Tibial artery (tissue), 4 donors: ENCODE data around the gene RPL18.

Source experiments
- DNase-seq, 2 donors: peaks; one replicate each; pipeline ENCODE4 v3.0.0-alpha.2; 2019
- H3K27ac ChIP-seq, 2 donors: fragments of 200-600 bp; sonication (generic) in 1 of 2; 1 replicate in 1 of 2; 2 replicates in 1 of 2; pipeline ENCODE4 v1.5.1; 2018 to 2019; ENCODE audit warnings: mild to moderate bottlenecking in 1 of 2
- H3K27me3 ChIP-seq, 2 donors: fragments of 200-600 bp; sonication (generic) in 1 of 2; one replicate each; pipeline versions ENCODE4 v1.5.1 to v1.6.0; 2016 to 2019
- H3K36me3 ChIP-seq, 3 donors: fragments of 200-600 bp; sonication (generic) in 2 of 3; one replicate each; pipeline ENCODE4 v1.5.1; 2016 to 2019; ENCODE audit warnings: mild to moderate bottlenecking in 2 of 3
- H3K4me1 ChIP-seq, 4 donors: fragments of 200-600 bp; sonication (generic) in 2 of 4; 1 replicate in 3 of 4; 2 replicates in 1 of 4; pipeline ENCODE4 v1.5.1; 2016 to 2019
- H3K4me3 ChIP-seq, 2 donors: fragments of 200-600 bp; sonication (generic) in 1 of 2; 1 replicate in 1 of 2; 2 replicates in 1 of 2; pipeline ENCODE4 v1.5.1; 2018 to 2019; ENCODE audit warnings: mild to moderate bottlenecking in 2 of 2
- H3K9me3 ChIP-seq, 3 donors: fragments of 200-600 bp; sonication (generic) in 1 of 3; one replicate each; pipeline ENCODE4 v1.5.1; 2016 to 2019
- CTCF ChIP-seq, 2 experiments: fragments of 200-600 bp in 1 of 2; fragments of 450-650 bp in 1 of 2; IDR thresholded peaks; one replicate each; pipeline ENCODE4 v1.5.1; 2017 to 2019; ENCODE audit warnings: antibody characterized with exemption in 2 of 2, mild to moderate bottlenecking in 1 of 2, moderate library complexity in 1 of 2
- intact Hi-C: fragments of 100-400 bp; cut with DNase I; formaldehyde crosslinking; loops from one replicate; pipeline ENCODE4 v1.15.0; 2023; ENCODE audit warnings: low total_unique reads

The RPL18 gene

GRCh38 chr19:48623556-48624066 is 4.6 kb upstream of the RPL18 start:
- DNase-seq: no peak
- Histone ChIP-seq H3K4me1 (peaks cover 0 to 42% (median 29%) of the 10 kb centered on the region in 4 donors), H3K27me3 (no peaks in the 10 kb centered on the region), H3K27ac (peak overlapping the region; percentile 80 to 81), H3K4me3 (peak overlapping the region; percentile 56 to 64), H3K9me3 (no peaks in the 10 kb centered on the region), H3K36me3 (peaks cover 0 to 38% (median 7%) of the 10 kb centered on the region in 3 donors)
- no peak for TF ChIP-seq CTCF (IDR thresholded peaks at IDR 0.05)
- intact Hi-C loops: no loop called here

DNA sequence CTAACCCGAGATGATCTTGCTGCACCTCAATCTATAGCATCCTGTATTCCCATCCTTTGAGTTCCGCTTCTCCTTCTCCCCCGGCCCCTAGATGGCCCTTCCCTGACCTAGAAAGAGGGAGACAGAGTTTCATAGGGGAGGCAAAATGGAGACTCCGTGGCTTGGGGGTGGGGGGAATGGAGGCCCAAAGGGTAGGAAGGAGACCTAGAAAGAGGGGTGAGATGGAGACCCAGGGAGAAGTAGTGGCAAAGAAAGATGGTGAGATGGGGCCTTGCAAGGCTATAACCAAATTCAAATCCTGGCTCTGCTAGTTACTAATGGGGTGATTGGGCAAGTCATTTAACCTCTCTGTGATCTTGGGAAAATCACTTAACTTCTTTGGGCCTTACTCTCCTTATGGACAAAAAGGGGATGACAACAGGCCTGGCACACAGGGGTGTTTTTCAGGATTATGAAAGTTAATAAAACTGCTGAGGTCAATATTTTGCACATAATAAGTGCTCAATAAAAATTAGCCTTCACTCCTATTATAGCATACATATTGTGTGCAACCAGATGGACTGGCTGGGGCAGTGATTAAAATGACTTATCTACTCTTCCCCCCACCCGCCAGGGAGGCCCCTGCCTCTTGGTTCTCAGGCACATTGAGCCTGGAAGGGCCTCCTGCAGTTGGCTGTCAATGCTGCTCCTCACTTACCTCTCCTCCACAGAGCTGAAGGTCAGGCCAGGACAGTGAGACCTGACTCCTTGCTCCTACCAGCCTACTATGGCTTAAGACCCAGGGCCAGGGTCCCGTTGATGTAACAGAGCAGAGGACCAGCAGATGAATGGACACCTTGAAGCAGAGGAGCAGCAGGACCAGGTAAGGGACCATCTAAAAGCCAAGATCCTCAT is 961 bp upstream of the RPL18 start:
- intact Hi-C loops: no loop called here

DNA sequence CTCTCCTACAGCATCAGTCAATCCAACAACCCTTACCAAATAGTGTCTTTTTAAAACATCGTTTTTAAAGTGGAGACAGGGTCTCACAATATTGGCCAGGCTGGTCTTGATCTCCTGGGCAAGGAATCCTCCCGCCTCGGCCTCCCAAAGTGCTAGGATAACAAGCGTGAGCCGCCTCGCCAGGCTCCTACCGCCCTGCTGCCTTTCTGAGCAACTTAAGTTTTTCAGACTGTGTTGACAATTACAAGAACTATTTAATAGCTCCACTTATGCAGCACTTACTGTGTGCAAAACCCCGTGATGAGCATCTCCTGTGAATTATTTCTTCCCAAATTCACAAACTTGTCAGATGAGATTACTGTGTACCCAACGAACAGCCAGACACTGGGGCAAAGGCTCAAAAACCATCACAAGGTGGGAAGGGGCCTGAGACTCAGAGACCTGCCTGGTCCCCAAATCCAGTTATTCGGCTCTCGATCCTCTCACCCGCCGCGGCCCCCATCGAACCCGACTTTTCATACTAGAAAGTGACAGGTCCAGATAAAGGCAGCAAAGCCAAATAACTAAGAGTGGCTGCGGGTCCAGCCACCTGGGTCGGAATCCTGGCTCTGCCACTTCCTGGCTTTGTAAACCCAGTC is 581 bp downstream of the RPL18 start:
- Histone ChIP-seq H3K27ac (peak overlapping the region; percentile 86 to 91), H3K36me3 (peaks cover 24 to 40% (median 31%) of the 10 kb centered on the region in 3 donors), H3K4me1 (peaks cover 0 to 64% (median 28%) of the 10 kb centered on the region in 4 donors), H3K4me3 (peak overlapping the region; percentile 72 to 81), H3K9me3 (no peaks in the 10 kb centered on the region), H3K27me3 (no peaks in the 10 kb centered on the region)
- intact Hi-C loops: no loop called here
- TF ChIP-seq CTCF (IDR thresholded peaks at IDR 0.05): no peak
- DNase-seq: peak in 1 of 2 donors; percentile 67

More for the DNA sequence above, 961 bp upstream of the RPL18 start:
- Histone ChIP-seq H3K4me1 (peaks cover 0 to 64% (median 39%) of the 10 kb centered on the region in 4 donors), H3K4me3 (peak overlapping the region; percentile 72 to 81), H3K36me3 (peaks cover 24 to 33% (median 26%) of the 10 kb centered on the region in 3 donors), H3K27ac (peak overlapping the region; percentile 86 to 91), H3K9me3 (no peaks in the 10 kb centered on the region), H3K27me3 (no peaks in the 10 kb centered on the region)
- no peak for DNase-seq
- no peak for TF ChIP-seq CTCF (IDR thresholded peaks at IDR 0.05)

DNA sequence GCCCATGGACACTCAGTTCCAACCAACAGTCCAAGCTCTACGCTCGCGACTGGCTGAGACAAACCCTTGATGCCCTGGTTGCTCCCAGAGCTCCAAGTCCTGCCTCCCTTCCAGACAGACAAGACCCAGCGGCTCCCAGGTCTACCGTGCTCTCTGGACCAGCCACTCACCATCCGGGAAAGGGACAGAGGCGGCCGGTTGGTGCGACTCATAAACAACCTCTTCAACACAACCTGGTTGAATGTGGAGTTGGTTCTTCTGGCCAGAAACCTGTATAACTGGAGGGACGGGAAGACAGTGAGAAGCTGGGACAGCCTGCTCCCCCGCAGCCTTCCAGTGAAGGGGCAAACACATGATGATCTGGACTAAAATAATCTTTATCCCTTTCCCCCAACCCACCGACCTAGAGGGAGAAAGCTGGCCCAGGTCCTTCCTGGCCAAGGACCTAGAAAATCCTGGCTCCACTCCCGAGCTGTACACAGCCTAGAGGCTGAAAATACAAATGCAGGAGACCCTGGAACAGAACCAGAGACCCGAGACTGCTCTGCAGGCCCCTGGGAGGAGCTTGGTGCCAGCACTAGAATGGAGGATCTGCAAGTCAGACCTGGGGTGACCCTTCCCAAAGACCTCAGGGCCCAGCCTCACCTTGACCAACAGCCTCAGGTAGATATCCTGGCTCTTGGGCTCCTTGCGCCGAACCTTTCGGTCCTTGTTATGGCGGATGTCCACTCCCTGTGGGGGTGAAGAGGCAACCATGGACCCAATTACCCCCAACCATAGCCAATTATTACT is 1.6 kb downstream of the RPL18 start:
- H3K27me3 ChIP-seq: no peaks in the 10 kb centered on the region
- H3K36me3 ChIP-seq: peaks cover 24 to 35% (median 31%) of the 10 kb centered on the region in 3 donors
- TF ChIP-seq CTCF (IDR thresholded peaks at IDR 0.05): no peak
- DNase-seq: peak in 1 of 2 donors; percentile 60
- H3K4me1 ChIP-seq: peaks cover 0 to 62% (median 22%) of the 10 kb centered on the region in 4 donors
- H3K27ac ChIP-seq: peak overlapping the region in 1 of 2 donors; percentile 91
- peak overlapping the region; percentile 72 to 81 for H3K4me3 ChIP-seq
- no peaks in the 10 kb centered on the region for H3K9me3 ChIP-seq
- intact Hi-C loops: no loop called here

GRCh38 chr19:48616491-48617056 is 2.4 kb downstream of the RPL18 start:
- Histone ChIP-seq H3K27ac (no peak overlapping the region), H3K4me3 (no peak overlapping the region), H3K9me3 (no peaks in the 10 kb centered on the region), H3K4me1 (peaks cover 0 to 62% (median 22%) of the 10 kb centered on the region in 4 donors), H3K27me3 (no peaks in the 10 kb centered on the region), H3K36me3 (peaks cover 24 to 33% (median 31%) of the 10 kb centered on the region in 3 donors)
- no peak for DNase-seq
- TF ChIP-seq CTCF (IDR thresholded peaks at IDR 0.05): no peak
- intact Hi-C loops: no loop called here
